Inferior parietal cortex (tissue), 1 donor: ENCODE measurements around the gene DCAF10.
"Not testable (repeated sequence)": the region's sequence is repeated elsewhere in the genome, so short reads cannot be mapped to it uniquely, and the experiment has no call there.

Experiments
- DNase-seq: peaks from one replicate; pipeline ENCODE4 v3.0.0-alpha.2; 2016; ENCODE audit errors: extremely low spot score

The DCAF10 gene

GRCh38 chr9:37909326-37909725 lies 108.7 kb downstream of the DCAF10 start:
- DNase-seq, result no peak

DNA sequence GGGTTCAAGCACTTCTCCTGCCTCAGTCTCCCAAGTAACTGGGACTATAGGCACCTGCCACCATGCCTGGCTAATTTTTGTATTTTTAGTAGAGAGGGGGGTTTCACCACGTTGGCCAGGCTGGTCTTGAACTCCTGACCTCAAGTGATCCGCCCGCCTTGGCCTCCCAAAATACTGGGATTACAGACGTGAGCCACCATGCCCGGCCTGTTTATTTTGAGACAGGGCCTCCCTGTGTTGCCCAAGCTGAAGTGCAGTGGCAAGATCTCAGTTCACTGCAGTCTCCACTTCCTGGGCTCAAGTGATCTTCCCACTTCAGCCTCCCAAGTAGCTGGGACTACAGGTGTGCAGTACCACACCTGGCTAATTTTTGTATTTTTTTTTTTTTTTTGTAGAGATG lies 109.2 kb downstream of the DCAF10 start:
- DNase-seq, result not testable (repeated sequence)

DNA sequence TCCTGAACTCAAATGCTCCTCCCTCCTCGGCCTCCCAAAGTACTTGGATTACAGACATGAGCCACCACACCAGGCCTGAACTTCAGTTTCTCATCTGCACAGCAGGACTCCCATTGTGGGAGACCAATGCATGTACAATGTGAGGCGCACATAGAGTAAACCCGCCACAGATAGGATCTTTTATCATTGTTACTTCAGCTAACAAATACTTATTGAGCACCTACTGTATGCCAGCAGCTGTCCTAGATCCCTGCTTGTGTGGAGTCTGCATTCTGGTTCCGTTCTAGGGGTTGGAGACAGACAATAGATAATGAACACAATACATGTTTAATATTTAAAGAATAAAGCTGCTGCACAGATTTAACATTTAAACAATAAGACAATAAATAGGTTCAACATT lies 109.7 kb downstream of the DCAF10 start:
- DNase-seq, result no peak

DNA sequence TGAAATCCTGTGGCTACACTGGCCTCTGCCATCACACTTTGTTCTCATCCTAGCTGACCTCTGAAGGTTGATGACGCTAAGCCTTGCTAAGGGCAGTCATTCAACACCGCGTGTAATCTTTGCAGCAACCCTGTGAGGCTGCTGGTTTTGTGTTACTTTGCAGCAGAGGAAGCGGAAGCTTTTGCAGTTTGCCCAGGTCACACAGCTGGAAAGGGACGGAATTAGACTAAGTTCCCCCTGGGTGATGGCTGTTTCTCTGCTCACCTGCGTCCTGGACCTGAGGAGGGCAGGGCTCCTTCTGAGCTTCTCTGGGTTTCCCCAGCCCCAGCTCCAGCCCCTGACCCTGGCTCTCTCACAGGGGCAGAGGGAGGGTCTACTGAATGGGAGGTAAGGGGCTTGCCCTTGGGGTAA lies 110.7 kb downstream of the DCAF10 start:
- DNase-seq, result no peak

GRCh38 chr9:37913480-37914153 lies 113.0 kb downstream of the DCAF10 start:
- peak; percentile 99 for DNase-seq

- DNase-seq, result no peak
These were observed 113.6 kb downstream of the DCAF10 start for GRCh38 chr9:37914154-37914551.

DNA sequence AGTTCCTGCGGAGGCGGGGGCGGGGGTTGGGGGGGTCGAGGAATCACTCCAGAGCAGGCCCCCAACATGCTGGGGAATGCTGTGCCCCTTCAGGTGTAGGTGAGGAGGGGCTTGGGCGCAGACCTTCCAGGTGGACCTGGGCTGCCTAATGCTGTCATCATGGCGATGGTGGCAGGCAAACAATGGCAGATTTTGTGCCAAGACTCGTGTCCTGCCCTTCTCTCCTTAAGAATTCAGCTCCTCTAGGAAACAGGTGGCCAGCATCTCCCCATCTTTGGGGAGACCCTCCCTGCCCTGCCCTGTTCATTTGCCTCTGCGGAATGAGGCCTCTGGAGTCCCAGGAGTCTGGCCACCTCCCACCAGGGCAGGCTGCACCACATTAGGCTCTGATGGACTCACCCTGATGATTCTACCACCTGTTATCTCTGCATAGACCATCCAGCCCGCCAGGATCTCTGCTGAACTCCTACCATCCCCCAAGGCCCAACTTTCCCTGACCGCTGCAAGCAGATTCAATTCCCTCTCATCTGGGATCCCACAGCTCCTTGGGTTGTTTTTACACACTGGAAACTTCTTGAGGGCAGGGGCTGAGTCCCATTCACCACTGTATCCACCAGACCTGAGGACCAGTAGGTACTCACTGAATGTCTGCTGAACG lies 114.2 kb downstream of the DCAF10 start:
- no peak for DNase-seq

DNA sequence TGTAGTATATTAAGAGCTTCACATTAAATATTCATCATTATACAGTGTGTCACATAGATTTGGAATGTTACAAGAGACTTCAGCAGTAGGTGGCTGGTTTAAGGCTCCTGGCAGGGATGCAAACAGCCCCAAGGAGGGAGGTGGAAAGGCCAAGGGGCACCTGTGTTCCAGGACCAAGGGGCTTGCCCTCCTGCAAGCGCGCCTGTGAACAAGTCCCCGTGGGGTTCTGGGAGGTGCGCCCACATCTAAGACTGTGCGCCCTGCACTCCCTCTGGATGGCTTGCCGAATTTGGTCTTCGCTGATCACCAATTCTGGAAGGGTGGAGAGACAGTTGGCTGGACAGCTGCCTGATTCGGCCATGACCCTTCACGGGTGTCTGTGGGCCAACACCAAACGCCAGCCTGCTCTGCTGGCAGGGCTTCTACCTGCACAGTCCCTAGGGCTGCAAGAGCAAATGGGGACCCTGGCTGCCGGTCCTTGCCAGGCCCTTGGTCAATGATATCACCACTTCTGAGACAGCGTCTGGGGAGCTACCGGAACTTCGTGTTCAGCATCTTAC lies 115.4 kb downstream of the DCAF10 start:
- DNase-seq, result no peak

GRCh38 chr9:37916471-37917312 lies 116.1 kb downstream of the DCAF10 start:
- DNase-seq, result no peak
